Measurements from ENCODE around the gene ELOVL5. TPM values are rescaled to one million over a fixed set of nuclear protein-coding genes. Genes with fewer than 3 reads are reported as not detected.

ELOVL5 gene
- total RNA-seq, 2 donors from 2014 or later, result 103 to 108 TPM

DNA sequence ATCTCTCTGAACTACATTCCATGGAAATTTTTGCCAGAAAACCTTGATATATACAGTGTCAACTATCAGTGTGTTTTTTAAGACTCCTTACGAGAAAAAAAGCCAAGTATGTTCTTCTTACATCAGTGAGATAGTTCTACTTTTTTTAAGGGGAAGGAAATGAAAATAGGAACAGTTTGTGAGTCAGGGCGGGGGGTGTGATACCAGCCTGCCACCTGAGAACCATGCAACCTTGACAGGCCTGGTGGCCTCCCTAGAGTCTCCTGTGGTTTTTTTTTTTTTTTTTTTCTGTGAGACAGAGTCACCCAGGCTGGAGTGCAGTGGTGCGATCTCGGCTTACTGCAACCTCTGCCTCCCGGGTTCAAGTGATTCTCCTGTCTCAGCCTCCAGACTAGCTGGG is 103.8 kb downstream of the ELOVL5 start:
- Mint-ChIP-seq H3K27me3 (ENCODE audit: insufficient read depth) (no peaks in the 10 kb centered on the region), H3K9me3 (peaks cover 4% of the 10 kb centered on the region), H3K4me3 (no peak overlapping the region), H3K27ac (no peak overlapping the region), H3K36me3 (ENCODE audit: low read depth) (no peaks in the 10 kb centered on the region), H3K4me1 (no peaks in the 10 kb centered on the region)
- Histone ChIP-seq H3K4me3 (ENCODE audit: low read length) (no peak overlapping the region), H3K9me3 (ENCODE audit: control insufficient read depth, low read length) (no peaks in the 10 kb centered on the region), H3K36me3 (ENCODE audit: control insufficient read depth, insufficient read depth, low read length) (no peaks in the 10 kb centered on the region), H3K27ac (ENCODE audit: low read depth, low read length) (no peak overlapping the region), H3K4me1 (ENCODE audit: control insufficient read depth, insufficient read depth, low read length) (no peaks in the 10 kb centered on the region), H3K27me3 (ENCODE audit: control insufficient read depth, insufficient read depth, low read length, poor library complexity, severe bottlenecking) (no peaks in the 10 kb centered on the region), H3K9ac (ENCODE audit: extremely low read depth, low read length, poor library complexity, severe bottlenecking) (no peak overlapping the region)
- WGBS, 2 experiments (ENCODE audit: insufficient coverage in 1 of 2, insufficient read length in 1 of 2), result 93% methylated on average over 5 of the region's 5 CpGs; no CpG with 5 or more reads in 1 of the 2 experiments
- TF ChIP-seq CTCF (conservative IDR thresholded peaks at IDR 0.05), result no peak
- DNase-seq, result no peak

- Histone ChIP-seq H3K27ac (ENCODE audit: low read depth, low read length) (no peak overlapping the region), H3K9me3 (ENCODE audit: control insufficient read depth, low read length) (no peaks in the 10 kb centered on the region), H3K36me3 (ENCODE audit: control insufficient read depth, insufficient read depth, low read length) (no peaks in the 10 kb centered on the region), H3K27me3 (ENCODE audit: control insufficient read depth, insufficient read depth, low read length, poor library complexity, severe bottlenecking) (no peaks in the 10 kb centered on the region), H3K4me1 (ENCODE audit: control insufficient read depth, insufficient read depth, low read length) (no peaks in the 10 kb centered on the region), H3K9ac (ENCODE audit: extremely low read depth, low read length, poor library complexity, severe bottlenecking) (no peak overlapping the region), H3K4me3 (ENCODE audit: low read length) (no peak overlapping the region)
- H3K9me3 Mint-ChIP-seq, result peaks cover 4% of the 10 kb centered on the region
- H3K4me3 Mint-ChIP-seq, result no peak overlapping the region
- H3K4me1 Mint-ChIP-seq, result no peaks in the 10 kb centered on the region
- 83 to 94% methylated on average over 4 of the region's 4 CpGs for WGBS, 2 experiments (ENCODE audit: insufficient coverage in 1 of 2, insufficient read length in 1 of 2)
- TF ChIP-seq CTCF (conservative IDR thresholded peaks at IDR 0.05), result no peak
- H3K27ac Mint-ChIP-seq, result no peak overlapping the region
- H3K36me3 Mint-ChIP-seq (ENCODE audit: low read depth), result no peaks in the 10 kb centered on the region
- no peak for DNase-seq
- H3K27me3 Mint-ChIP-seq (ENCODE audit: insufficient read depth), result no peaks in the 10 kb centered on the region
Observed at GRCh38 chr6:53244399-53244931, 104.3 kb downstream of the ELOVL5 start.

GRCh38 chr6:53241938-53242337 is 106.8 kb downstream of the ELOVL5 start:
- Histone ChIP-seq H3K27me3 (ENCODE audit: control insufficient read depth, insufficient read depth, low read length, poor library complexity, severe bottlenecking) (no peaks in the 10 kb centered on the region), H3K9me3 (ENCODE audit: control insufficient read depth, low read length) (no peaks in the 10 kb centered on the region), H3K4me3 (ENCODE audit: low read length) (no peak overlapping the region), H3K27ac (ENCODE audit: low read depth, low read length) (no peak overlapping the region), H3K4me1 (ENCODE audit: control insufficient read depth, insufficient read depth, low read length) (no peaks in the 10 kb centered on the region), H3K36me3 (ENCODE audit: control insufficient read depth, insufficient read depth, low read length) (no peaks in the 10 kb centered on the region), H3K9ac (ENCODE audit: extremely low read depth, low read length, poor library complexity, severe bottlenecking) (no peak overlapping the region)
- no peaks in the 10 kb centered on the region for H3K4me1 Mint-ChIP-seq
- no peaks in the 10 kb centered on the region for H3K36me3 Mint-ChIP-seq (ENCODE audit: low read depth)
- H3K4me3 Mint-ChIP-seq, result no peak overlapping the region
- 91 to 95% methylated on average over 4 of the region's 4 CpGs for WGBS, 2 experiments (ENCODE audit: insufficient coverage in 1 of 2, insufficient read length in 1 of 2)
- TF ChIP-seq CTCF (conservative IDR thresholded peaks at IDR 0.05), result no peak
- no peak overlapping the region for H3K27ac Mint-ChIP-seq
- no peak for DNase-seq
- no peaks in the 10 kb centered on the region for H3K27me3 Mint-ChIP-seq (ENCODE audit: insufficient read depth)
- H3K9me3 Mint-ChIP-seq, result peaks cover 4% of the 10 kb centered on the region
